Skin epidermis (tissue), 12 donors: Measurements from ENCODE around the gene NPB.

ENCODE experiments used
- H3K27ac ChIP-seq, 21 experiments: fragments of 200-600 bp; sonication (generic) in 11 of 21; one replicate each; pipeline ENCODE4 v1.5.0; 2020; ENCODE audit warnings: mild to moderate bottlenecking in 3 of 21, inconsistent platforms in 2 of 21, moderate library complexity in 2 of 21
- H3K4me3 ChIP-seq, 7 experiments: fragments of 200-600 bp; sonication (generic) in 2 of 7; one replicate each; pipeline ENCODE4 v1.5.0; 2020; ENCODE audit warnings: inconsistent platforms in 2 of 7, mild to moderate bottlenecking in 2 of 7, moderate library complexity in 1 of 7

Gene NPB

GRCh38 chr17:81891303-81891552 lies 10.8 kb upstream of the NPB start:
- Histone ChIP-seq H3K27ac (peak overlapping the region; percentile 81 to 99 (median 93)), H3K4me3 (peak overlapping the region; percentile 69 to 96 (median 83))

DNA sequence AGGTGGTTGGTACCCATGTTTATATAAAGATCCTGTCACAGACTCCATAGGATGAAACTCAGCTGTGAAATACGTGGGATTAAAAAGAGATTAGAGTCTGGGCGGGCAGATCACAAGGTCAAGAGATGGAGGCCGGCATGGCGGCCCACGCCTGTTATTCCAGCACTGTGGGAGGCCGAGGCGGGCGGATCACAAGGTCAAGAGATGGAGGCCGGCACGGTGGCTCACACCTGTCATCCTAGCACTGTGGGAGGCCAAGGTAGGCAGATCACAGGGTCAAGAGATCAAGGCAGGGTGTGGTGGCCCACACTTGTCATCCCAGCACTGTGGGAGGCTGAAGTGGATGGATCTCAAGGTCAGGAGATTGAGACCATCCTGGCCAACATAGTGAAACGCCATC lies 6.6 kb upstream of the NPB start:
- no peak overlapping the region for H3K4me3 ChIP-seq

DNA sequence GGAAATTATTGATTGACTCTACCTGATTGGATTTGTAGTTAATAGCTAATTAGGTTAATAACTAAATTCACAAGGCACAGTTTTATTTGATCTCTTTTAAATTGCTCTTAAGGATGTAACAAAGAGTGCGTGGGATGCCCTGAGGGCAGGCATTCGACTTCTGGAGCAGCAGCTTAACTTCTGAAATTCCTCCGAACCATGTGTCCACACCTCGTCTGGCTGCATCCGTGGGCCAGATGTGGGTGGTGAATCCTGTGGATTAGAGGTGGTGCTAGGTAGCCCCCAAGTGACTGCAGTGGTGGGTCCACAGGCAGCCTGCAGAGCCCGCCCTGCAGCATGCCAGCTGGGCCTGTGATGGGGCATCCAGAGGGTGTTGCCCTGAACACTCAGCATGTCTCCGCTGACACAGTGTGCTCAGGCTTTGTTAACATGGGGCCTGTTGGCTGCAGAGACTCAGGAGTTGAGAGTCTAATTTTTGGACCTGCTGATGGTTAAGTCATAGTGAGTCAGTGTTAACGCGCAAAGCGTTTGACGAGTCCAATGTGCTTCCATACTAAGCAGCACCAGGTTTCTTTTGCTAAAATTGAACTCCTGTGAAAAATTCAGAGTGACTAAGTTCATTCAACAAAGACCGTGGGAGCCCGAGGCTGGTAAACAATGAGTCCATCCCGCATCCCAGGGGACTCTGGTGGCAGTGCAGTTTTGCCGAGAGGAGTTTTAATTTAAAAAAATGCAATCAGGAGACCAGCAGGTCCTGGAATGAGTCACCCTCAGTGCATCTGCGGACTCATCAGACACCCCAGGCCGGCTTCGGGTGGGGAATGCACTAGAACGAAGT lies 3.8 kb upstream of the NPB start:
- Histone ChIP-seq H3K27ac (peak overlapping the region in 2 of 21 experiments; percentile 21 to 46), H3K4me3 (no peak overlapping the region)

More for the DNA sequence above, 6.6 kb upstream of the NPB start:
- no peak overlapping the region for H3K27ac ChIP-seq

GRCh38 chr17:81898885-81899284 lies 3.2 kb upstream of the NPB start:
- peak overlapping the region in 2 of 21 experiments; percentile 21 to 46 for H3K27ac ChIP-seq
- no peak overlapping the region for H3K4me3 ChIP-seq

DNA sequence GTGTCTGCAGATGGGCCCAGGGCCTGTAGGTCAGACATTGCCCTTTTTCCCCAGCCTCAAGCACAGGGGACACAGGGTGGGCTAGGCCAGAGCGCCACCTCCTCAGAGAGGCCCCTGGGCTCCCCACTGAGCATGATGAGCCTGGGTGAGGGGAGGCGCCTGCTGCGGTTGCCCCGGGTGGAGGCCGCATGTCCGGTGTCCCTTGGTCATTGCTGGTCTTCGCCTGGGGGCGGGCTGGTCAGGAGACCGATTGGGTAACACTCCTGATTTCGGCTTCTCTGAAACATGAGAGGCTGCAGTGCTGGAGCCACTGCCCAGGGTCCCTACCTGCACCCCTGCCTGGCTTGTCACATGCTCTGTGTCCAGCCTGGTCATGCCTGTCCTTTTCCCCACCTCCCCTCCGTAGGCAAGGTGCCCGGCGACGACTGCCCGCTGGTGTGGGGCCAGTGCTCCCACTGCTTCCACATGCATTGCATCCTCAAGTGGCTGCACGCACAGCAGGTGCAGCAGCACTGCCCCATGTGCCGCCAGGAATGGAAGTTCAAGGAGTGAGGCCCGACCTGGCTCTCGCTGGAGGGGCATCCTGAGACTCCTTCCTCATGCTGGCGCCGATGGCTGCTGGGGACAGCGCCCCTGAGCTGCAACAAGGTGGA lies 2.4 kb upstream of the NPB start:
- Histone ChIP-seq H3K27ac (no peak overlapping the region), H3K4me3 (no peak overlapping the region)

GRCh38 chr17:81900181-81900820 lies 1.7 kb upstream of the NPB start:
- no peak overlapping the region for H3K4me3 ChIP-seq
- no peak overlapping the region for H3K27ac ChIP-seq

GRCh38 chr17:81901167-81902022 lies 643 bp upstream of the NPB start:
- H3K4me3 ChIP-seq: peak overlapping the region in 5 of 7 experiments; percentile 11 to 44 (median 21)
- no peak overlapping the region for H3K27ac ChIP-seq

DNA sequence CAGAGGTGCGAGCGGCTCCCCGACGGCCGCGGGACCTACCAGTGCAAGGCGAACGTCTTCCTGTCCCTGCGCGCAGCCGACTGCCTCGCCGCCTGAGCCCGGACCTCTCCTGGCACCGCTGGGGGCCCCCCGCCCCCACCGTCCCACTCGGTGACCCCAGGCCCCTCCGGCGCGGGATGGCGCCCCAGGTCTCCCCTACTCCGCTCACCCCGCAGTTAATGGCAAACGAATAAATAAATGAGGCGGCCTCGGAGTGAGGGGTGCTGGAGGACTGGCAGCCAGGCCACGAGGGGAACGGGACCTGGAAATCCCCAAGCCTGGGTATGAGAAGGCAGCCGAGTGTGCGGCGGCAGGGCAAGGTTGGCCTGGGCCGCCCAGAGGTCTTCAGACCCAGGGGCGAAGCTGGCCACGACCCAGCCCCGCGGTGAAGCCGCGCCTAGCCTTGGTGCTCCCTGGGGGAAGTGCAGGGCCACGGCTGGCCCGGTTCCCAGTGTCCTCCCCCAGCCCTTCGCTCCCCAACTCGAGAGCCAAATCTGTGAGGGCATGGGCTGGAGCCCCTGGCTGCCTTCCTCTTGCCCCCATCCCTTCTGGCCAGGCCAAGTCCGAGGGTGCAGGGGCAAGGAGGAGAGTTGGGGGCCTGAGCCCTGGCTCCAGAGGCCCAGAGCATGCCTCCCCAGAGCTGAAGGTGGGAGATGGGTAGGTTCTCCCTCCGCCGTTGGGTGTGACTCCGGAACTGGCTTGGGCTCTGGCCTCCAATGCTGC lies 796 bp downstream of the NPB start:
- Histone ChIP-seq H3K27ac (peak overlapping the region in 3 of 21 experiments; percentile 14 to 21 (median 17)), H3K4me3 (peak overlapping the region in 5 of 7 experiments; percentile 11 to 44 (median 30))

DNA sequence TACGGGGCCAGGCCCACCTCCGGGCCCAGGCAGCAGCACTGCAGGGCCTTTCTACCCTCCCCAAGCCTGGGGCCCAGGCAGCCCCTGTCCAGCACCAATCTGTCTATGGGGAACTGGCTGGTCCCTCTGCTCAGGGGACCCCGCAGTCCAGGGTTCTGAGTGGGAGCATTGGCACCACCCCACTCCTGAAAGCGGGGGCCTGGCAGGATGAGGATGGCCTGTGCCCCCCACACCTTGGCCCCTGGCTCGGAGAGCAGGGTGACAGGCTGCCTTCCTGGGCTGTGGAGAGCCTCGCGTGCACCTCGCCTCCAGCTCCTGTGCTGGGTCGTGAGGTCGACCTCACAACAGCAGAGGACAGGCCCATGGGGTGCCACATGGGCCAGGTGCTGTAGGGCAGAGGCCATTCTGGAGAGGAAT lies 1.4 kb downstream of the NPB start:
- H3K4me3 ChIP-seq: no peak overlapping the region
- no peak overlapping the region for H3K27ac ChIP-seq

DNA sequence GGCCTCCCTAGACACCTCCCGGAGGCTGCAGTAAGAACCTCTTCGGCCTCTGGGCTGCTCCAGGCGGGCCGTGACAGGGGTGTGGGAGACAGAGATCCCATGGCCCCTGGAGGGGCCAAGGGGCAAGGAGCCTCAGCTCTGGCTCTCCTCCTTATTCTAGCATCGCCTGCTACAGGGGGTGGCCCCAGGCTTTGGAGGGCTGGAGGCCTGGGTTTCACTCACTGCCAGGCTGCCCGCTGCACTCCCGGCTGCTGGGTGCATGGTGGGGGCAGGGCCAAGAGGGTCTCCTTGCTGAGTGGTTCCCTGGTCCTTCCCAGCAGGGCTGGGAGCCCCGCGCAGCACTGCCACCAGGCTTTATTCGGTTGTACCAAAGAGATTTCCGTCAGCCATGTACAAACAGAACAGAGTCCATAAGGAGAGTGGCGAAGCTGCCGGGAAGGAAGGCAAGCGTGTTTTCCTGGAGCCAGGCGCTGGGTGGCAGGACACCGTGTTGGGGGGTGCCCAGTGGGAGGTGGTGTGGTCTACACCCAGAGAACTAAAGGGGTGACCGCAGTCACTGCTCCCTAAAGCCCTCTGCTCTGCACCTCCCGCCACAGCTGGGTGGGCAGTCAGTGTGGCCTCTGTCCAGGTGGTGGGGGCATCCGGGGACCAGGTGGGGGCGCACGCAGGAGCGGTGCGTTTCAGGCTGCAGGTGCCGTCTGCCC lies 2.0 kb downstream of the NPB start:
- no peak overlapping the region for H3K4me3 ChIP-seq
- no peak overlapping the region for H3K27ac ChIP-seq

- Histone ChIP-seq H3K4me3 (no peak overlapping the region), H3K27ac (no peak overlapping the region)
Measured at GRCh38 chr17:81904600-81905423, 2.8 kb downstream of the NPB start.

GRCh38 chr17:81905424-81905875 lies 3.4 kb downstream of the NPB start:
- H3K27ac ChIP-seq: no peak overlapping the region

GRCh38 chr17:81905993-81906392 lies 4.0 kb downstream of the NPB start:
- Histone ChIP-seq H3K27ac (no peak overlapping the region), H3K4me3 (no peak overlapping the region)

More at GRCh38 chr17:81905424-81905875, 3.4 kb downstream of the NPB start:
- H3K4me3 ChIP-seq: no peak overlapping the region

GRCh38 chr17:81906476-81907218 lies 4.6 kb downstream of the NPB start:
- Histone ChIP-seq H3K4me3 (no peak overlapping the region), H3K27ac (no peak overlapping the region)

GRCh38 chr17:81907219-81908145 lies 5.4 kb downstream of the NPB start:
- Histone ChIP-seq H3K27ac (no peak overlapping the region), H3K4me3 (no peak overlapping the region)

- Histone ChIP-seq H3K27ac (no peak overlapping the region), H3K4me3 (no peak overlapping the region)
Measured at GRCh38 chr17:81908793-81909192, 6.8 kb downstream of the NPB start.
